ENCODE measurements around the gene SMCO1. TPM values are rescaled to one million over a fixed set of nuclear protein-coding genes. Genes with fewer than 3 reads are reported as not detected.
"Not testable (repeated sequence)": the region's sequence is repeated elsewhere in the genome, so short reads cannot be mapped to it uniquely, and the experiment has no call there.

The SMCO1 gene
- total and polyA plus RNA-seq, 8 donors, result 0.05 TPM; not detected in 7

DNA sequence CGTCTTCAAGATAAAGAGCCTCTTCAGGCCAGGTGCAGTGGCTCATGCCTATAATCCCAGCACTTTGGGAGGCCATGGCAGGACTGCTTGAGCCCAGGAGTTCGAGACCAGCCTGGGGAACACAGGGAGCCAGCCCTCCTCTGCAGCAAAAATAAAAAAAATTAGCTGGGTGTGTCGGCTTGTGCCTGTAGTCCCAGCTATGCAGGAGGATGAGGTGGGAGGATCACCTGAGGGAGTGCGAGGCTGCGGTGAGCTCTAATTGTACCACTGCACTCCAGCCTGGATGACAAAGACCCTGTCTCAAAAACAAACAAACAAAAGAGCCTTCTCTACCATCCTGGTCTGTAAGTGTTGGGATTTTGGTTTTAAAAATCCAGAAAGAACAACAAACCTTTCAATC lies 42.1 kb upstream of the SMCO1 start:
- Histone ChIP-seq H3K4me3 (no peak overlapping the region), H3K27me3 (no peaks in the 10 kb centered on the region), H3K27ac (no peak overlapping the region), H3K4me1 (no peaks in the 10 kb centered on the region), H3K9me3 (no peaks in the 10 kb centered on the region), H3K36me3 (peaks cover 0 to 6% (median 0%) of the 10 kb centered on the region in 3 donors)
- ATAC-seq (no peak), DNase-seq (no peak), FAIRE-seq (no peak)
- intact Hi-C loops (cut with DNase I), result no loop called here
- TF ChIP-seq, protein P1, sequence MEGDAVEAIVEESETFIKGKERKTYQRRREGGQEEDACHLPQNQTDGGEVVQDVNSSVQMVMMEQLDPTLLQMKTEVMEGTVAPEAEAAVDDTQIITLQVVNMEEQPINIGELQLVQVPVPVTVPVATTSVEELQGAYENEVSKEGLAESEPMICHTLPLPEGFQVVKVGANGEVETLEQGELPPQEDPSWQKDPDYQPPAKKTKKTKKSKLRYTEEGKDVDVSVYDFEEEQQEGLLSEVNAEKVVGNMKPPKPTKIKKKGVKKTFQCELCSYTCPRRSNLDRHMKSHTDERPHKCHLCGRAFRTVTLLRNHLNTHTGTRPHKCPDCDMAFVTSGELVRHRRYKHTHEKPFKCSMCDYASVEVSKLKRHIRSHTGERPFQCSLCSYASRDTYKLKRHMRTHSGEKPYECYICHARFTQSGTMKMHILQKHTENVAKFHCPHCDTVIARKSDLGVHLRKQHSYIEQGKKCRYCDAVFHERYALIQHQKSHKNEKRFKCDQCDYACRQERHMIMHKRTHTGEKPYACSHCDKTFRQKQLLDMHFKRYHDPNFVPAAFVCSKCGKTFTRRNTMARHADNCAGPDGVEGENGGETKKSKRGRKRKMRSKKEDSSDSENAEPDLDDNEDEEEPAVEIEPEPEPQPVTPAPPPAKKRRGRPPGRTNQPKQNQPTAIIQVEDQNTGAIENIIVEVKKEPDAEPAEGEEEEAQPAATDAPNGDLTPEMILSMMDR (IDR thresholded peaks at IDR 0.05), result no peak
- 88 to 89% methylated on average over 5 of the region's 5 CpGs for WGBS, 2 donors

DNA sequence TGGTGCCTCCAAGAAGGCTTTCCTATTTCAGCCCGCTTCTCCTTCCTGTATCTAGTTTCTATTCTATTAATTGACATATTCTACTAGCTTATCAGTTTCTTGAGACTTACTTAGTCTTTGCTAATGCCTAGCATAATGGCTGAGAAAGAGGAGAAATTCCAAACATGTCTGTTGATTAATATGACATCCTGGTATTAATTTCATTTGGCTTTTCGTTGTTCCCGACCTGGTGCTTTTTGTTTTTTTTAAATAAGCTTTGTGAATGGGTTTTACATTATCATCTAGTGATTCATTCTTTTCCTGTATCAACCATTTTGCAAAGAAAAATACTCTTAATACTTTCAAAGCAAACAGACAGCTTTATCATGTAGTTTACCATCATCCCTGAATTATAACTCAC lies 40.1 kb upstream of the SMCO1 start:
- H3K9me3 ChIP-seq, result no peaks in the 10 kb centered on the region
- H3K27ac ChIP-seq, result no peak overlapping the region
- intact Hi-C loops (cut with DNase I), result no loop called here
- DNase-seq, result no peak
- TF ChIP-seq, protein P1 (IDR thresholded peaks at IDR 0.05), result no peak
- ATAC-seq, result no peak
- no peaks in the 10 kb centered on the region for H3K4me1 ChIP-seq
- FAIRE-seq, result no peak
- 67 to 72% methylated on average over 3 of the region's 3 CpGs for WGBS, 2 donors
- no peaks in the 10 kb centered on the region for H3K27me3 ChIP-seq
- H3K36me3 ChIP-seq, result peaks cover 0 to 6% (median 0%) of the 10 kb centered on the region in 3 donors
- H3K4me3 ChIP-seq, result no peak overlapping the region

DNA sequence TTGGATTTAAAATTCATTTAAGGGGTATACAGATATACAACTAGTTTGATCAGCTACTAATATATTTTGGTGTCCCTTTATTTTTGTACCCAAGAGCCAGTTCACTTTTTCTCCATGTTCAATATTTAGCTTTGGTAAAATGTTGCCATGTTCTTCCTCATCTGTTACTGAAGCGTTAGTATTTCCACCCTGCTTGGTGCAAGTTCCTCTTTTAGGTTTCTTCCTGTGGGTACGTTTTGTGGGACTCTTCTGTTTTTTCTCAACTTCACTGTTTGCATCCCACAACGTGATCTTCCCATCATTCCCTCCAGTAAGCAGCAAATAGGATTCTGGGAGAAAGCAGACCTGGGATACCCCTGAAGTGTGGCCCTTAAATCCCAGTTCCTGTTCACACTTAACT lies 39.1 kb upstream of the SMCO1 start:
- H3K36me3 ChIP-seq, result peaks cover 0 to under 1% (median 0%) of the 10 kb centered on the region in 3 donors
- WGBS, 2 donors, result 75 to 83% methylated on average over 3 of the region's 3 CpGs
- H3K27me3 ChIP-seq, result no peaks in the 10 kb centered on the region
- H3K4me3 ChIP-seq, result no peak overlapping the region
- FAIRE-seq, result no peak
- peak in 1 of 4 donors; percentile 30 for ATAC-seq
- no peak for DNase-seq
- no peaks in the 10 kb centered on the region for H3K4me1 ChIP-seq
- no peak overlapping the region for H3K27ac ChIP-seq
- TF ChIP-seq, protein P1 (IDR thresholded peaks at IDR 0.05), result no peak
- intact Hi-C loops (cut with DNase I), result no loop called here
- no peaks in the 10 kb centered on the region for H3K9me3 ChIP-seq

DNA sequence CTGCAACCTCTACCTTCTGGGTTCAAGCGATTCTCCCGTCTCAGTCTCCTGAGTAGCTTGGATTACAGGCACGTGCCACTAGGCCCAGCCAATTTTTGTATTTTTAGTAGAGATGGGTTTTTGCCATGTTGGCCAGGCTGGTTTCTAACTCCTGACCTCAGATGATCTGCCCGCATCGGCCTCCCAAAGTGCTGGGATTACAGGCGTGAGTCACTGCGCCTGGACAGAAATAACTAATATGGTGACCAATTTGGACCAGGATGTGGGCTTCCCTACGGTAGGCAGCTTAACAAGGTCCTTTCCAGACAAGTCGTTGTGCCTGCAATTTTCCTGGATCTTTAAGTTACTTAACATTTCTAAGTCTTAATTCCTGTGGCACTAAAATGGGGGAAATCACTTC lies 38.4 kb upstream of the SMCO1 start:
- no peaks in the 10 kb centered on the region for H3K36me3 ChIP-seq
- 92 to 95% methylated on average over 9 of the region's 9 CpGs for WGBS, 2 donors
- no peaks in the 10 kb centered on the region for H3K9me3 ChIP-seq
- no peak overlapping the region for H3K27ac ChIP-seq
- H3K4me1 ChIP-seq, result no peaks in the 10 kb centered on the region
- DNase-seq (no peak), ATAC-seq (no peak), FAIRE-seq (no peak)
- intact Hi-C loops (cut with DNase I), result no loop called here
- TF ChIP-seq, protein P1 (IDR thresholded peaks at IDR 0.05), result no peak
- no peak overlapping the region for H3K4me3 ChIP-seq
- H3K27me3 ChIP-seq, result no peaks in the 10 kb centered on the region

DNA sequence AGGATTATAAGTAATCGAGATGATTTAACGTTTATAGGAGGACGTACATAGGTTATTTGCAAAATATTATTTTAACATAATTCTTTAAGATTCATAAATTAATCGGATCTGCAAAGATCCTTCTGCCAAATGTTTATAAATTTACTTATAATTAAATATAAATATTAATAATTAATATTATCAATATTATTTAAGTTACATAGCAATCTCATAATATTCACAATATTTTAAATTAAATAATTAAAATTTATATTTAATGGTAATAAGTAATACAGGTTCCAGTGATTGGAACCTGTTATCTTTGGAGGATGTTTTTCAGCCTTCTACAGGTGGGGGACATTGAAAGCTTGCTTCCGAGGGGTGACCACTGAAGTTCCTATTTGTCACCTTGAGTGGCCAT lies 37.1 kb upstream of the SMCO1 start:
- Histone ChIP-seq H3K4me1 (no peaks in the 10 kb centered on the region), H3K27ac (no peak overlapping the region), H3K27me3 (no peaks in the 10 kb centered on the region), H3K36me3 (no peaks in the 10 kb centered on the region), H3K9me3 (no peaks in the 10 kb centered on the region), H3K4me3 (no peak overlapping the region)
- TF ChIP-seq, protein P1 (IDR thresholded peaks at IDR 0.05), result no peak
- ATAC-seq, result no peak
- DNase-seq, result no peak
- WGBS, 2 donors, result 90 to 95% methylated on average over 5 of the region's 5 CpGs
- FAIRE-seq, result peak; percentile 86
- intact Hi-C loops (cut with DNase I), result no loop called here

DNA sequence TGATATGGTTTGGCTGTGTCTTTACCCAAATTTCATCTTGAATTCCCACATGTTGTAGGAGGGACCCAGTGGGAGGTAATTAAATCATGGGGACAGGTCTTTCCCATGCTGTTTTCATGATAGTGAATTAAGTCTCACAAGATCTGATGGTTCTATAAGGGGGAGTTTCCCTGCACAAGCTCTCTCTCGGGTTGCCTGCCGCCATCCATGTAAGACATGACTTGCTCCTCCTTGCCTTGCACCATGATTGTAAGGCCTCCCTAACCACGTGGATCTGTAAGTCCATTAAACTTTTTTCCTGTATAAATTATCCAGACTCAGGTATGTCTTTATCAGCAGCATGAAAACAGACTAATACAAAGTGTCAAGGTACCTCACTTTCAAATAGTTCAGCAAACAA lies 35.0 kb upstream of the SMCO1 start:
- H3K27ac ChIP-seq; H3K4me1 ChIP-seq; ATAC-seq; H3K36me3 ChIP-seq; DNase-seq; H3K9me3 ChIP-seq; intact Hi-C loops (cut with DNase I); FAIRE-seq; H3K27me3 ChIP-seq; H3K4me3 ChIP-seq: not testable (repeated sequence)
- WGBS, 2 donors, result 79 to 80% methylated on average over 3 of the region's 3 CpGs

DNA sequence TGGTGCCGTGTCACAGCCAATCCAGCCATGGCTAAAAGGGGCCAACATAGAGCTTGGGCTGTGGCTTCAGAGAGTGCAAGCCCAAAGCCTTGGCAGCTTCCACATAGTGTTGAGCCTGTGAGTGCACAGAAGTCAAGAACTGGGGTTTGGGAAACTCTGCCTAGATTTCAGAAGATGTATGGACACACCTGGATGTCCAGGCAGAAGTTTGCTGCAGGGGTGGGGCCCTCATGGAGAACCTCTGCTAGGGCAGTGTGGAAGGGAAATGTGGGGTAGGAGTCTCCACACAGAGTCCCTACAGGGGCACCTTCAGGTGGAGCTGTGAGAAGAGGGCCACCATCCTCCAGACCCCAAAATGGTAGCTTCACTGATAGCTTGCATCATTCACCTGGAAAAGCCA lies 34.2 kb upstream of the SMCO1 start:
- FAIRE-seq; H3K9me3 ChIP-seq; H3K4me3 ChIP-seq; DNase-seq; H3K27me3 ChIP-seq; intact Hi-C loops (cut with DNase I); H3K4me1 ChIP-seq; H3K27ac ChIP-seq; H3K36me3 ChIP-seq; ATAC-seq: not testable (repeated sequence)
- WGBS, 2 donors, result 94 to 100% methylated on average over 1 of the region's 1 CpG

All from pancreas (tissue), 10 donors.